Activated CD4-positive, alpha-beta memory T cell treated with anti-CD3 and anti-CD28 coated beads for 36 hours (primary cell): ENCODE measurements around the gene ING5. TPM values are rescaled to one million over a fixed set of nuclear protein-coding genes. Genes with fewer than 3 reads are reported as not detected.
"Not testable (repeated sequence)": the region's sequence is repeated elsewhere in the genome, so short reads cannot be mapped to it uniquely, and the experiment has no call there.

Experiments
- CTCF ChIA-PET: fragments of 350-600 bp; sonication (Branson Sonifier 250); formaldehyde crosslinking; loops from one replicate; lab custom pipeline; 2021; ENCODE audit warnings: antibody characterized with exemption, inconsistent platforms; lab: Charles Lee
- POLR2A ChIA-PET: fragments of 350-600 bp; sonication (Branson Sonifier 250); formaldehyde crosslinking; loops from one replicate; lab custom pipeline; 2021; ENCODE audit warnings: antibody characterized with exemption; lab: Charles Lee
- DNase-seq: peaks from one replicate; pipeline ENCODE4 v3.0.0-alpha.2; 2020
- H3K27ac Mint-ChIP-seq: one replicate; pipeline ENCODE4 v1.8.0; 2021; ENCODE audit warnings: mixed read lengths
- H3K27me3 Mint-ChIP-seq: one replicate; pipeline ENCODE4 v1.8.0; 2021; ENCODE audit warnings: mixed read lengths
- H3K36me3 Mint-ChIP-seq: one replicate; pipeline ENCODE4 v1.8.0; 2021; ENCODE audit warnings: mixed read lengths
- H3K4me1 Mint-ChIP-seq: one replicate; pipeline ENCODE4 v1.8.0; 2021; ENCODE audit warnings: low read depth, mixed read lengths
- H3K4me3 Mint-ChIP-seq: one replicate; pipeline ENCODE4 v1.8.0; 2021; ENCODE audit warnings: mild to moderate bottlenecking, mixed read lengths
- H3K9me3 Mint-ChIP-seq: one replicate; pipeline ENCODE4 v1.8.0; 2021; ENCODE audit warnings: mixed read lengths
- intact Hi-C: fragments of 100-400 bp; cut with micrococcal nuclease; formaldehyde crosslinking; loops from one replicate; pipeline ENCODE4 v1.15.1; 2023
- total RNA-seq, 2 experiments: library from RNA; stranded (reverse); gene quantifications; one replicate each; pipeline ENCODE4 v1.2.3, GENCODE V29; 2021

The ING5 gene
- total RNA-seq, 2 experiments from 2014 or later = 35.7 to 36.6 TPM

- CTCF ChIA-PET = no interaction called here
- no peaks in the 10 kb centered on the region for H3K27me3 Mint-ChIP-seq
- peaks cover 3% of the 10 kb centered on the region for H3K9me3 Mint-ChIP-seq
- H3K4me1 Mint-ChIP-seq = peaks cover 14% of the 10 kb centered on the region
- POLR2A ChIA-PET = no interaction called here
- no peak overlapping the region for H3K4me3 Mint-ChIP-seq
- H3K27ac Mint-ChIP-seq = no peak overlapping the region
- peaks cover 20% of the 10 kb centered on the region for H3K36me3 Mint-ChIP-seq
- intact Hi-C loops = no loop called here
- no peak for DNase-seq
Measured at GRCh38 chr2:241755777-241756176, 53.9 kb downstream of the ING5 start.

- intact Hi-C loops = no loop called here
- Mint-ChIP-seq H3K9me3 (peaks cover 5% of the 10 kb centered on the region), H3K27me3 (no peaks in the 10 kb centered on the region), H3K4me3 (peak overlapping the region; percentile 10), H3K27ac (peak overlapping the region; percentile 49), H3K4me1 (peaks cover 36% of the 10 kb centered on the region), H3K36me3 (peaks cover 23% of the 10 kb centered on the region)
- no peak for DNase-seq
- POLR2A ChIA-PET = no interaction called here
- CTCF ChIA-PET = no interaction called here
Measured at GRCh38 chr2:241759067-241759807, 57.4 kb downstream of the ING5 start.

DNA sequence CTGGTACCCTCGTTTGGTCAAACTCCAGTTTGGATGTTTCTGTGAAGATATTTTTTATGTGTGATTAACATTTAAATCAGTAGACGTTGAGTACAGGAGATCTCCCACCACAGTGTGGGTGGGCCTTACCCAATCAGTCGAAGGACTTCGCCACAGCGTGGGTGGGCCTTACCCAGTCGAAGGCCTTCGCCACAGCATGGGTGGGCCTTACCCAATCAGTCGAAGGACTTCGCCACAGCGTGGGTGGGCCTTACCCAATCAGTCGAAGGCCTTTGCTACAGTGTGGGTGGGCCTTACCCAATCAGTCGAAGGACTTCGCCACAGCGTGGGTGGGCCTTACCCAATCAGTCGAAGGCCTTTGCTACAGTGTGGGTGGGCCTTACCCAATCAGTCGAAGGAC lies 58.1 kb downstream of the ING5 start:
- peaks cover 22% of the 10 kb centered on the region for H3K36me3 Mint-ChIP-seq
- CTCF ChIA-PET, POLR2A ChIA-PET, H3K4me3 Mint-ChIP-seq, DNase-seq, H3K9me3 Mint-ChIP-seq, H3K27me3 Mint-ChIP-seq: not testable (repeated sequence)
- peaks cover 39% of the 10 kb centered on the region for H3K4me1 Mint-ChIP-seq
- intact Hi-C loops = loop anchor here (5.0 kb wide), 1 partner anchor 102 kb away; no protein-coding TSS in a partner anchor
- peak overlapping the region; percentile 49 for H3K27ac Mint-ChIP-seq

- Mint-ChIP-seq H3K4me3 (no peak overlapping the region), H3K4me1 (peaks cover 39% of the 10 kb centered on the region), H3K27ac (no peak overlapping the region), H3K9me3 (peaks cover 5% of the 10 kb centered on the region), H3K27me3 (no peaks in the 10 kb centered on the region), H3K36me3 (peaks cover 22% of the 10 kb centered on the region)
- ChIA-PET CTCF (interaction anchor here (0.6 kb wide), 1 partner anchor 27 kb away, joined by 3 read pairs; no protein-coding TSS in a partner anchor), POLR2A (interaction anchor here (0.6 kb wide), 1 partner anchor 84 kb away, joined by 4 read pairs; no protein-coding TSS in a partner anchor)
- no peak for DNase-seq
- intact Hi-C loops = loop anchor here (5.0 kb wide), 1 partner anchor 102 kb away; no protein-coding TSS in a partner anchor
Measured at GRCh38 chr2:241760301-241760771, 58.5 kb downstream of the ING5 start.

DNA sequence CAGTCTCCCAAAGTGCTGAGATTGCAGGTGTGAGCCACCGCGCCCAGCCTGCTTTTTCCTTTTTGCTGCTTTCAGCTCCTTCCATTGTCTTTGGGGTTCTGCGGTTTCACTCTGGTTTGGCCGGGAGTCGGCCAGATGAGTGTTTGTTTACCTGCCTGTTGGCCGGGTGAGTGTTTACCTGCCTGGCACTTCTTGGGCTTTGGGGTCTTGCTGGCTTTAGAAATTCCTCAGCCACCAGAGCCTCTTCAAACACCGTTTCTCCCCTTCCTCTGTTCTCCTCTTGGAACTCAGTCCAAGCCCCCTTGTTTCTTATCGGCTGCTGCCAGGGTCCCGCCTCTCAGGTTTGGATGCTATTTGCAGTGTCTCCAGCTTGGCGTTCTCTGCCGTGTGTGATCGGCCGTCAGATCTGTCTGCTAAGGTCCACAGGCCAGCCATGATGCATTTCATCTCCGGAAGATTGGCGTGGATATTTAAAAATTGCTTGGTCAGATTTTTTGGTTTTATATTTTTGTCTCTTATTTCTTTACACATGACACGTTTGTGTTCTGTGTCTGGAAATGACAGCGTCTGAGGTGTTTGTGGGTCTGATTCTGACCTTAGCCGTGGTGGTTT lies 60.6 kb downstream of the ING5 start:
- peak; percentile 45 for DNase-seq
- Mint-ChIP-seq H3K4me1 (peaks cover 39% of the 10 kb centered on the region), H3K9me3 (peaks cover 5% of the 10 kb centered on the region), H3K27ac (peak overlapping the region; percentile 89), H3K36me3 (peaks cover 20% of the 10 kb centered on the region), H3K4me3 (peak overlapping the region; percentile 44), H3K27me3 (no peaks in the 10 kb centered on the region)
- intact Hi-C loops = loop anchor here (2.0 to 5.0 kb wide), 4 partner anchors 22 to 100 kb away; no protein-coding TSS in a partner anchor
- POLR2A ChIA-PET = interaction anchor here (1.0 to 2.5 kb wide), 8 partner anchors 9 to 448 kb away, joined by 3 to 13 read pairs (median 7); partner anchors contain the start of genes D2HGDH, HDLBP and PDCD1
- CTCF ChIA-PET = interaction anchor here (0.8 to 1.9 kb wide), 7 partner anchors 22 to 116 kb away, joined by 3 to 10 read pairs (median 5); partner anchors contain the start of genes D2HGDH and DTYMK

GRCh38 chr2:241762933-241763369 lies 61.1 kb downstream of the ING5 start:
- ChIA-PET CTCF (interaction anchor here (1.2 to 1.9 kb wide), 6 partner anchors 23 to 116 kb away, joined by 3 to 10 read pairs (median 5); partner anchors contain the start of genes D2HGDH and DTYMK), POLR2A (interaction anchor here (1.0 to 2.5 kb wide), 7 partner anchors 9 to 448 kb away, joined by 3 to 13 read pairs (median 6); partner anchors contain the start of genes D2HGDH and HDLBP)
- Mint-ChIP-seq H3K27ac (peak overlapping the region; percentile 89), H3K36me3 (peaks cover 18% of the 10 kb centered on the region), H3K4me1 (peaks cover 38% of the 10 kb centered on the region), H3K27me3 (no peaks in the 10 kb centered on the region), H3K4me3 (peak overlapping the region; percentile 44), H3K9me3 (peaks cover 5% of the 10 kb centered on the region)
- peak; percentile 85 for DNase-seq
- intact Hi-C loops = loop anchor here (2.0 to 5.0 kb wide), 4 partner anchors 22 to 99 kb away; no protein-coding TSS in a partner anchor

DNA sequence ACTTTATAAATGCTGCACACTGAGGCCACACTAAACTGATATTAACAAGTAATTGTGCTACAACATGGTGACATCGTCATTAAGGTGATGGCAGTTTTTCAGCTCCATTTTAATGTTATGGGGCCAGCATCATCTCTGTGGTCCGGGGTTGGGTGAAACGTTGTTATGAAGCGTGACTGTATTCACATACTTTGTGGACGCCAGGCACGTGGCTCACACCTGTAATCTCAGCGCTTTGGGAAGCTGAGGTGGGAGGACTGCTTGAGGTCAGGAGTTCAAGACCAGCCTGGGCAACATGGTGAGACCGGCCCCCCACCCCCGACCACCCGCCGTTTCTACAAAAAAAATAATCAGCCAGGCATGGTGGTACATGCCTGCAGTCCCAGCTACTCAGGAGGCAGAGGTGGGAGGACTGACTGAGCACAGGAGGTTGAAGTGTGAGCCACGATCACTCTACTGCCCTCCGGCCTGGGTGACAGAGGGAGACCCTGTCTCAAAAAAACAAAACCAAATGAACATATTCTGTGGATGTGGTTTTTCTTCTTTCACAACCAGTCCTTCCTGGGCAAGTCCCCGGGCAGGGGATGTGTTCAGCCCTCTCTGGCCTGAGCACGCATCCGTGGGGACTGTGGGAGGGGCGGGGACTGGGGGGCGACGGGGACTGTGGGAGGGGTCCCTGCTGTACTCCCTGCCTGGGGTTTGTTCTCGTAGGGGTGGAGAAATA lies 61.9 kb downstream of the ING5 start:
- ChIA-PET CTCF (interaction anchor here (0.7 to 1.9 kb wide), 7 partner anchors 23 to 115 kb away, joined by 3 to 10 read pairs (median 5); partner anchors contain the start of gene D2HGDH), POLR2A (interaction anchor here (0.8 to 2.5 kb wide), 8 partner anchors 8 to 449 kb away, joined by 3 to 13 read pairs (median 6); partner anchors contain the start of genes D2HGDH and HDLBP)
- intact Hi-C loops = loop anchor here (2.0 to 5.0 kb wide), 4 partner anchors 23 to 99 kb away; no protein-coding TSS in a partner anchor
- H3K27me3 Mint-ChIP-seq = no peaks in the 10 kb centered on the region
- peaks cover 36% of the 10 kb centered on the region for H3K4me1 Mint-ChIP-seq
- peaks cover 17% of the 10 kb centered on the region for H3K36me3 Mint-ChIP-seq
- H3K4me3 Mint-ChIP-seq = peak overlapping the region; percentile 44
- peaks cover 5% of the 10 kb centered on the region for H3K9me3 Mint-ChIP-seq
- H3K27ac Mint-ChIP-seq = peak overlapping the region; percentile 89
- peak; percentile 32 for DNase-seq

- Mint-ChIP-seq H3K27ac (peak overlapping the region; percentile 49), H3K27me3 (no peaks in the 10 kb centered on the region), H3K9me3 (peaks cover 5% of the 10 kb centered on the region), H3K4me3 (no peak overlapping the region), H3K36me3 (peaks cover 11% of the 10 kb centered on the region), H3K4me1 (peaks cover 29% of the 10 kb centered on the region)
- DNase-seq = no peak
- CTCF ChIA-PET = interaction anchor here (1.4 kb wide), 1 partner anchor 39 kb away, joined by 4 read pairs; no protein-coding TSS in a partner anchor
- POLR2A ChIA-PET = interaction anchor here (0.8 to 2.5 kb wide), 4 partner anchors 24 to 95 kb away, joined by 3 to 13 read pairs (median 7); partner anchors contain the start of gene D2HGDH
- intact Hi-C loops = loop anchor here (5.0 kb wide), 1 partner anchor 98 kb away; no protein-coding TSS in a partner anchor
Measured at GRCh38 chr2:241764275-241765241, 62.7 kb downstream of the ING5 start.

- DNase-seq = no peak
- intact Hi-C loops = no loop called here
- no peaks in the 10 kb centered on the region for H3K9me3 Mint-ChIP-seq
- H3K4me3 Mint-ChIP-seq = no peak overlapping the region
- no peak overlapping the region for H3K27ac Mint-ChIP-seq
- H3K36me3 Mint-ChIP-seq = peaks cover 1% of the 10 kb centered on the region
- no peaks in the 10 kb centered on the region for H3K27me3 Mint-ChIP-seq
- CTCF ChIA-PET = no interaction called here
- POLR2A ChIA-PET = no interaction called here
- peaks cover 23% of the 10 kb centered on the region for H3K4me1 Mint-ChIP-seq
Measured at GRCh38 chr2:241767464-241768250, 65.8 kb downstream of the ING5 start.
